NCI-H82 treated with DMSO at 0.1 percent for 48 hours (cell line): ENCODE data around the gene HSPB3.
"Not testable (repeated sequence)": the region's sequence is repeated elsewhere in the genome, so short reads cannot be mapped to it uniquely, and the experiment has no call there.

Experiments
- DNase-seq: peaks from one replicate; lab custom pipeline; 2025; ENCODE audit not compliant: unreplicated experiment; lab: John Stamatoyannopoulos, UW

The HSPB3 gene

DNA sequence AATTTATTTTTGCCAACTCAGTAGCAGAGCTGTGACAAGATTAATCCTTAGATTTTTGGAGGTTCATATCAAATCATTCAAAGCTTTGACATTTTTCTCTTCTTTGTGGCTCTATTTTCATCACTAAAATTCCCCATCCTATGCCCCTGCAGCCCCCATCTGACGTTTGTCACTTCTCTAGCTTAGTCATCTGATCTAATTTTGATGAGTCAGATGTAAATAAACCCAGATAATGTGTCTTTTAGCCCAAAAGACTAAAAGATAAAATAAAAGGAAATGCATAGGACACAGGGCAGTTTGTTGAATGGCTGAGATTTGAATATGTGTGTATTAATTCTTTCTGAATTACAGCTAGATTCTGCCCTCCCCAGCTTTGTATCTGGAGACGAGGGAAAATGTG is 897 bp upstream of the HSPB3 start:
- DNase-seq = no peak

GRCh38 chr5:54457094-54457862 is 1.8 kb downstream of the HSPB3 start:
- no peak for DNase-seq

- DNase-seq = no peak
Measured at GRCh38 chr5:54458221-54458620, 2.7 kb downstream of the HSPB3 start.

DNA sequence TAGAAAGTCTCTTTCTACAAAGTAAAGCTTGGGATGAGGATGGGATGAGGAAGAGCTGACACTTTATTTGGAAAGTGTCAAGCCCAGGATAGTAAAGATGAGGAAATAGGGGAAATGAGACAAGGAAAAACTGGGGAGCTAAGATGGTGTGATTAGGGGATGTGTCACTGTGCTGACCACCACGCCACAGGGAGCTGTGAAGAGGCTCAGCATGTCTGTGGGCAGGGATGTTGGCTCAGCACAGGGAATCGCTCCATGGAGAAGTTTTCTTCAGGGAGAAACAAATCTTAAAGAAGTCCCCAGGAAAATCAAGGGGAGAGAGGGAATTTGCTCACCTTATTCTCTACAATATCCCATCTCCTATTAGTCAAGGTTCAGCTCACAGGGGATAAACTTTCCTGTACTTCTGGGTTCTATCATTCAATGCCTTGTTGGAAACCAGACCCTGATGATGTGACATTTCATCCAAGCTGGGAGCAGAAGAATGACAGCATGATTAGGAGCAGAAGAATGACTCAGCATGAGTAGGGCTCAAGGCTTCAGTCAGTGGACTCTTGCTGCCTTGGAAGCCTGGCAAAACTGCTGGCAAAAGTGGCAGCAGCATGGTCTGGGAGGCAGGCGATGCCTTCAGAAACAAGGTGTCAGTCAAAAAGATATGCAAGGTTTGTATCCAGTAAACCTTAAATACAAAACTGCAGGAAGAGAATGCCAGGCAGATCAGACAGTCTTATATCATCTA is 4.9 kb downstream of the HSPB3 start:
- no peak for DNase-seq

- DNase-seq = no peak
Measured at GRCh38 chr5:54462281-54462680, 6.8 kb downstream of the HSPB3 start.

DNA sequence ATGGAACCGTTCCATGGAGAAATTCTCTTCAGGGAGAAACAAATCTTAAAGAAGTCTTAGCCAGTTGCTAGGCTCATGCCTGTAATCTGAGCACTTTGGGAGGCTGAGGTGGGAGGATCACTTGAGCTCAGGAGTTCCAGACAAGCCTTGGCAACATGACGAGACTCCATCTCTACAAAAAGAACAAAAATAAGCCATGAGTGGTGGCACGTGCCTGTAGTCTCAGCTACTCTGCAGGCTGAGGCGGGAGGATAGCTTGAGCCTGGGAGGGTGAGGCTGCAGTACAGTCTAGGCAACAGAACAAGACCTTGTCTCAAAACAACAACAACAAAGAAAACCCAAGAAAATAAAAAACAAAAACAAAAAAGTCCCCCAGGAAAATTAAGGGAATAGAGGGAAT is 8.2 kb downstream of the HSPB3 start:
- DNase-seq = no peak

- no peak for DNase-seq
Measured at GRCh38 chr5:54469622-54470021, 14.1 kb downstream of the HSPB3 start.

DNA sequence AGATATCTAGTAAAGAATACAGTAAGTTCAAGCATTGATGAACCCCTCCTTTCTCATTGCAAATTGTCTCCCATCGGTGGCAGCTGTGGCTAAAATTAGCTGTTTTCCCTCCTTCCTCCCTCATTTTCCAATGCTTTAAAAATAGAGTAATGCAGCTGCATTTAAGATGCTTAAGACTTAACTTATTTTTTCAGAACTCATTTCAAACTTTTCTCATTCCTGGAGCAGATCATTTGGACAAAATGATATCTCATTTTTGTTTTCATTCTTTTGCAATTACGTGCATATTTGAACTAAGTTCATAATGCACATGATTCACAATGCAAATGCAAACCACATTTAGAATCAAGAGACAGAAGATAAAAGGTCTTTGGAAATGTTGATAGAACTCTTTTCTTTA is 14.6 kb downstream of the HSPB3 start:
- no peak for DNase-seq

DNA sequence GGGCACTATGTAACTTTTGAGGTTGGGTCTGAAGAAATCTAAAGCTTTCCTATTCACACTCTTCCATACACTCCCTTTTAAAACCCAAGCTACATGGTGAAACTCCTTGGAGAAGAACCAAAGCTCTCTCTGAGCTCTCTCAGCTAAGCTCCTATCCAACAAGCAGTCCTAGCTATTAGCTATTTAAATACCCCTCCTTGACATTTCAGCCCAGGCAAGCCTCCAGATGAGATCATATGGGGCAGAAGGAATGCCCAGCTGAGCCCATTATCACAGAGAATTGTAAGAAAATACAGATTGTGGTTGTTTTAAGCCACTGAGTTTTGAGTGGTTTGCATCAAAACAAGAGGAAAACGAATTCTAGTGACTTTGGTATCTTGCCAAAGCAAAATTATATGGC is 15.2 kb downstream of the HSPB3 start:
- no peak for DNase-seq

DNA sequence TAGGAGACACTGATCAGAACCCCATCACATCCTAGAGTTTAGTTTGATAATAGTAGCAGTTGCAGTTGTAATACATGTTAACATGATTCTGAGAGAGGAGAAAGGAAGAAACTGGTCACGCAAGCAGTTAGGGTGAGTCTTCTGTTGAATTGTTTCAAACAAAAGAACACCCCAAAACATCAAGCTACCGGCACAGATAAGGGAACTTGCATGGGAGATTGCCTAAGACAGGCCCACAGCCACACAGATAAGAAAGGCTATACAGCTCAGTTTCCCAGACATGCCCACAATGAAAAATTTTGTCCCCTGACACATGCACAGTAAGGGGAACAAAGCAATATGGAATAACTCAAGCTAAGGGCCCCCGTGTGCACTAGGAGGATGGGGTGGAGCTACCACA is 15.9 kb downstream of the HSPB3 start:
- DNase-seq = no peak

DNA sequence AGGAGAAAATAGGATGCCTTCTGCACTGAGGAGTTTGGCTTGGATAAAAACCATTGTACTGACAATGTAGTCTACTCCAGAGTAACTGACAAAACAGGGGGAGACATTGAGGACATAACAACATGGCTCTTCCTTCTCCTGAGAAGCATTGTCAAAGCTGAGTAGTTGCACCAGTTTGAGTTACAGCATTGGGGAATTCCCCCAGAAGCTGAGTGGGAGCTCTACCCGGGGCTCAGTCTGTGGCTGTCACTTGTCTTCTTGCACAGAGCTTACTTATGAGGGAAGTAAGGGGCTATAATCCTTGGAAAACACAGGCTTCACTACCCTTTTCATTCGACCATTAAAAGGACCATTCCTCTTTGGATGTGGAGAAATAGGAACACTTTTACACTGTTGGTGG is 21.2 kb downstream of the HSPB3 start:
- DNase-seq = no peak

- no peak for DNase-seq
Measured at GRCh38 chr5:54477941-54478478, 22.5 kb downstream of the HSPB3 start.

GRCh38 chr5:54480296-54480695 is 24.8 kb downstream of the HSPB3 start:
- no peak for DNase-seq

GRCh38 chr5:54484219-54484894 is 28.9 kb downstream of the HSPB3 start:
- peak; percentile 78 for DNase-seq

- DNase-seq = not testable (repeated sequence)
Measured at GRCh38 chr5:54485659-54486058, 30.2 kb downstream of the HSPB3 start.

DNA sequence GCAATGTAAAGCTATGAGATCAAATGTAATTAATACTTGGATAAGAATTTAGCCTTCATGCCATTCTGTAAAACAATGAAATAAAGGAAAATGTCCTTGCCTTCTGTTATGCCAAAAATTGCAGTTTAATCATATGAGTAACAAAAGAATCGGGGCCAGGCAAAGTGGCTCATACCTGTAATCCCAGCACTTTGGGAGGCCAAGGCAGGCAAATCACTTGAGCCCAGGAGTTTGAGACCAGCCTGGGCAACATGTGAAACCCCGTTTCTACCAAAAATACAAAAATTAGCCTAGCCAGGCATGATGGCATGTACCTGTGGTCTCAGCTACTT is 34.1 kb downstream of the HSPB3 start:
- not testable (repeated sequence) for DNase-seq

- DNase-seq = no peak
Measured at GRCh38 chr5:54491326-54491725, 35.8 kb downstream of the HSPB3 start.

DNA sequence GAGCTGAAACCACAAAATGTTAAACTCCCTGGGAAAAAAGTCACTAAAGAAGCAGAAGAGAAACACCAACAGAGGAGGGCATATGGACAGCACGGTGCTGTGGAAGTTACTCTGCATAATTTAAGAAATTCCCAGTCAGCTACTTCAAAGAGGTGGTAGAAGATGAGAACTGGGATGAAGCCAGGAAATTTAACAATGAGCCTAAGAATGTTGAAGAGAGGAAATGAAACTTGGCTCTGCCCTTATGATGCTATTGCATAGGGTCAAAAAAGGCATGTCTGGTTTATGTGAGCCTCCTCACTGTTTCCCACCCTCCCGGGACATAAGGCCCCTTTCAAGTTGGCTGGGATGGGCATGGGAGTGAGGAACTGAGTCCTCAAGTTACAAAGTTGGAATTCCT is 36.7 kb downstream of the HSPB3 start:
- DNase-seq = no peak

DNA sequence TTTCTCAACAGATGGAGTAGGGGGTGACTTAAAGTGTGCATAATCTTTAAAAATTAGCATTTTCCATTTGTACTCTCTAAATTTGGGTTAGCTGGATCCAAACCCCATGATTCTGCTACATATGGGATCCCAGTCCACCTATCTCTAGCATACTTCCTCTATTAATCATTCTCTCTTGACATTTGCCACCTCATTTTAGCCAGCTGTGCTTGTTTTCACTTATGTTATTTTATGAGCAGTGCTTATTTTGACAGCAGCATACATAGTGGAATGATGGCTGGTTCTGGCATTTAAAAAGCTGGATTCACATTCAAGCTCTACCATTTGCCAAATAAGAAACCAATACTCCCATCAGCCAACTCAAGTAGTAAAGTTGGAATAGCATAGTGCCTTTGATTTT is 39.5 kb downstream of the HSPB3 start:
- no peak for DNase-seq
